GM21381 (cell line): Measurements from ENCODE around the gene MCM7.
"Not testable (repeated sequence)": the region's sequence is repeated elsewhere in the genome, so short reads cannot be mapped to it uniquely, and the experiment has no call there.

Experiments used
- ATAC-seq: cut with Tn5 transposase; IDR thresholded peaks from one replicate; pipeline ENCODE4 v1.9.1; 2021; ENCODE audit warnings: mild to moderate bottlenecking, moderate library complexity; ENCODE audit not compliant: unreplicated experiment

Gene MCM7

DNA sequence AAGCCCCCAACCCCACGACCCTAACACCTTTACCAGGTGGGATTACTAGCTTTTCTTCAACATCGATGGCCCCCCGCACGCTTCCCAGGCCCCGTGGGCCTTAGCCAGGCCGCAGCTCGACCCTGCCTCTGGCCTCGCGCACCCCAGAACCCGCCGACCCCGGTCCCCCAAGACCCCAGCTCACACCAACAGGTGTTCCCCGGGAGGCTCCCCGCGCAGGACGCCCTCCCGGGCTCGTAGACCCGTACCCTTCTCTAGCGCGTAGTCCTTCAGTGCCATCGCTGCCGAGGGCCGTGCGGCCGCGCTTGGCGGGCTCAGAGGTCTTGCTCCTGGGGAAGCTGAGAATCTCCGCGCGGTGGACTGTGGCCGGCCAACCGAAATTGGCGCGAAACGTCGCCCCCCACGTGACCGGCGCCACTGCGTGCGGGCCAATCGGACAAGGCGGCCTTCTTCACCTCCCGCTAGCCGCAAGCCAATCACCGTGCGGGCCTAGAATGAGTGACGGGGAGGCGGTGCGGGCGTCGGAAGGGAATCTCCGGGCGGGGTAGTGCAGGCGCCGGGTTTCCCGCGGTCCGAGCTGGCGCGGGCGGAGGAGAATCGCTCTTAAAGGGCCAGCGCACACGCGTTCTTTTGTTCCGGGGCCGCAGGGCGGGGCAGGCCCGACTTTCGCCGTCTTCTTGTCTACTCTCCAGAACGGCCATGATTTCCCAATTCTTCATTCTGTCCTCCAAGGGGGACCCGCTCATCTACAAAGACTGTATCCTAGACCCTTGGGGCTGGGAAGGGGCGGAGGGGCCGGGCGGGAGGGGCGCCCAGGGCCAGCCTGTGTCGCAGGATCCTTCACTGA, at the start of gene MCM7, which contains the start of gene AP4M1:
Gene MCM7, minus strand, starts transcription at position 382 of the 847 bp plus-strand sequence. Its CDS starts 103 bp downstream, at position 279.
Gene AP4M1, plus strand, starts transcription at position 628 of the 847 bp plus-strand sequence. Its CDS starts 72 bp downstream, at position 700.
- peak; percentile 78 for ATAC-seq

DNA sequence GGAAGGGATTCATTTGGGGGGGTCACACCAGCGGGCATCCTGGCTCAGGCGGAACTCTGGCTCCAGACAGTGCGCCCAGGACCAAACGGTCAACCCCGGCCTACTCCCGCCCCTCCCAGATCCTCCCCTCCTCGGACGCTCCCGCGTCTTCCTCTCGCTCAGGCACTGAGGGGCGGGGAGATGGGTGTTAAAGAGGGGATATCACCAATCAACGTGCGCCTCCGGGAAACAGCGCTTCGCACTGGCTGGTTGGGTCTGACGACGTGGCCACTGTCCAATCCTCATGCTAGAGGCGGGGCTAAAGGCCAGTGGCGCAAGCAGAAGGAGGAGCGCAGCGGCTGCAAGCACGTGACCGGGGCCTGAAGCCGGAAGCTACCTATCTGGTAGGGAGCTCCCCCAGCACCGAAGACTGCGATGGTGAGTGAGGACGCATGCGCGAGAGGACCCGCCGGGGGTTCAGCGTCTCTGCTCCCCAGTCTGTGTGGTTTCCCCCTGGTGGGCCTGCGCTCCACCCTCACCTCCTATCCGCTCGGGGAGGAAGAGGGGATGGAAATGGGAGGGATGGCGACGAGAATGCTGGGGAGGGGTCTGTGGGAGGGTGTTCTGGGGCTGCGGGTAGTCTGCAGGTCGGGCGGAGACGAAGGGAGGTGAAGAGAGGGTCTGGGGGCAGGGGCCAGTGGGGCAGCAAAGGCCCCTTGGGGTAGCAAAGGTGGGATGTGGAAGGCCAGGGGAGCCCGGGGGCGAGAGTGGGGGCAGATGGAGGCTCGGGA, 47.5 kb upstream of the MCM7 start, which contains the start of gene LAMTOR4:
Gene LAMTOR4, plus strand, starts transcription at position 360 of the 770 bp plus-strand sequence. Its CDS starts 55 bp downstream, at position 415.
- ATAC-seq: peak; percentile 97

DNA sequence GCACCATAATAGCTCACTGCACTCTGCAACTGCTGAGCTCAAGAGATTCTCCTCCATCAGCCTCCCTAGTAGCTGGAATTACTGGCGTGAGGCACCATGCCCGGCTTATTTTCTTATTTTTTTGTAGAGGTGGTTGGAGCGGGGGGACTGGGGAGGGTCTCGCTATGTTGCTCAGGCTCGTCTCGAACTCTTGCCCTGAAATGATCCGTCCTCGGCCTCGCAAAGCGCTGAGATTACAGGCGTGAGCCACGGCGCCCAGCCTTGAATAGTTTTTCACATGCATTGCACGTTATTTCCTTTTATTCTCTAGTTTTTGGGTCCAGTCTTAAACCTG, 47.0 kb upstream of the MCM7 start:
- ATAC-seq: no peak

DNA sequence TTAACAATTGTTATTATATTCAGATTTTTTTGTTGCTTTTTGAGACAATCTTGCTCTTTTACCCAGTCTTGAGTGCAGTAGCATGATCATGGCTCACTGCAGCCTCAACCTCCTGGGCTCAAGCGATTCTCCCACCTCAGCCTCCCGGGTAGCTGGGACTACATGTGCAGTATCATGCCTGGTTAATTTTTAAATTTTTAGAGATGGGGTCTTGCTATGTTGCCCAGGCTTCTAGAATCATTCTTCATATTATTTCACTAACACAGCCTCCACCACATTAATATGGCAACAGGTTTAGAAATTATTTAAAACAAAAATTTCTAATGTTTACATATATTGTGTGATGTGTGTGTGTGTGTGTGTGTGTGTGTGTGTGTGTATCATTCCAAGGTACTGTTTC, 46.1 kb upstream of the MCM7 start:
- ATAC-seq: no peak

DNA sequence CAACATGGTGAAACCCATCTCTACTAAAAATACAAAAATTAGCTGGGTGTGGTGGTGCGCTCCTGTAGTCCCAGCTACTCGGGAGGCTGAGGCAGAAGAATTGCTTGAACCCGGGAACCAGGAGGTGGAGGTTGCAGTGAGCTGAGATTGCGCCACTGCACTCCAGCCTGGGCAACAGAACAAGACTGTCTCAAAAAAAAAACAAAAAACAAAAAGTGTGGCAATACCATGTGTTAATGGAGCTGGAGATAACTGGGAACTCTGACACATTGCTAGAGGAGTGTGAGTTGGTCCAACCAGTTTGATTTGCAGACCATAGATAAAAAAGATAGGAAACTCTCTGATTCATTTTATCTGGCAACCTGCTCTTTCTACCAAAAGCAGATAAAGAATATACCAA, 45.2 kb upstream of the MCM7 start:
- ATAC-seq: not testable (repeated sequence)

DNA sequence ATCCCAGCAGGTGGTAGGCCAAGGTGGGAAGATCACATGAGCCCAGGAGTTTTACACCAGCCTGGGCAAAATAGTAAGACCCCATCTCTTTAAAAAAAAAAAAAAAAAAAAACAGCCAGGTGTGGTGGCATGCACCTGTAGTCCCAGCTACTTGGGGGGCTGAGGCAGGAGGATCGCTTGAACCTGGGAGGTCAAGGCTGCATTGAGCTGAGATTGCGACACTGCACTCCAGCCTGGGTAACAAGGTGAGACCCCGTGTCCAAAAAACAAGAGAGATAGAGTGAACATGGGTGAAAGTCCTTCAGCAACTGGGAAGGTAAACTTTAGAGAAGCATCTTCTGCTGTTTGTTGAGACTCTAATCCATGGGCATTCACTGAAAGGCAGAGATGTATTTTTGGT, 41.3 kb upstream of the MCM7 start:
- no peak for ATAC-seq

DNA sequence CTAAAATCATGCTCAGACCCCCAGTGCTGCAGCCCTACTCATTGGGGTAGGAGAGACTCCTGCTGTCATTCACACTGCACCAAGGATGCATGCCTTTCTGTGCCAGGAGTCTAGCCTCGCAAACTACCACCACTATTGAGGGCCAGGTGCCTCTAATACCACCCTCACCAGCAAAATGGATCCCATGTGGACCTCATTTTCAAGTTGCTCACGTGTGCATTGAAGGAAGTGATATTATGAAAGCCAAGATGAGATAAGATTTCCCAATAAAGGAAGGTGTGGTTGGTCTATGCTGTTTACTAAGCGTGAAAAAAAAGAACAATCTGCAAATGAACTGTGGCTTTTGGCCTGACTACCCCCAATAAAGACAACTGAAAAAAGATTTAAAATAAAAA, 40.4 kb upstream of the MCM7 start:
- ATAC-seq: no peak

DNA sequence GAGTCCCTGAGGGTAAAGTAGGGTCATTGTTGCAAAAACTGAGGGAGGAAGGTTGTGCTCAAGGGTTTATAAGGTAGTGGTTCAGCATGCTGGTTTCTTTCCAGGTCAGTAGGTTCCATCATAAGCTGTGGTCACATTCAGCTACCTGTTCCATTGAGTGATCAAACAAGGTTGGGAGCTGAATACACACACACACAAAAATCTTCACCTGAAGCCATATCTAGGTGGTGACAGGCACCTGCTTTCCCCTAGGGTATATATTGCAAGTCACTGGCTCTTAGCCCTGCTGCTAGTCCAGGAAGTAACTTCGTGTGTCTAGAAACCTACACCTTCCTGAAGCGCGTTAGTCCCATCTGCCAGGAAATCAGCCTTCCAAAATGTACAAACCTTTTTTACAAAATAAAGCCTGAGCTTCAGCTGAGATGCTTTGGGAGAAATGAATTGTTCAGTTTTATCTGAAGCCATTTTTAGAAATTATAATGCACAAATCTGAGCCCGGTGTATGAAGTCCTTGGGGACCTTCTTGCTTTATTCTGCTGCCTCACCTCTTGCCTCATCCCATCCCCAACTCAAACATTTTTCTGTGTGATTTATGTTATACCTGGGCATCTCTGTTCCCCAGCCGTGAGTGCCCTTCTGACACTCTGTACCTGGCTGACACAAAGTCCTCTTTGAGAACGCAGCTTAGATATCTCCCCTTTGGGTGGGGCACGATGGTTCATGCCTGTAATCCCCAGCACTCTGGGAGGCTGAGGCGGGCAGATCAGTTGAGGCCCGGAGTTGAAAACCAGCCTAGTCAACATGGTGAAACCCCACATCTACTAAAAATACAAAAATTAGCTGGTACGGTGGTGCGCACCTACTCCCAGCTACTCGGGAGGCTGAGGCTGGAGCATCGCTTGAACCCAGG, 36.9 kb upstream of the MCM7 start:
- ATAC-seq: no peak

DNA sequence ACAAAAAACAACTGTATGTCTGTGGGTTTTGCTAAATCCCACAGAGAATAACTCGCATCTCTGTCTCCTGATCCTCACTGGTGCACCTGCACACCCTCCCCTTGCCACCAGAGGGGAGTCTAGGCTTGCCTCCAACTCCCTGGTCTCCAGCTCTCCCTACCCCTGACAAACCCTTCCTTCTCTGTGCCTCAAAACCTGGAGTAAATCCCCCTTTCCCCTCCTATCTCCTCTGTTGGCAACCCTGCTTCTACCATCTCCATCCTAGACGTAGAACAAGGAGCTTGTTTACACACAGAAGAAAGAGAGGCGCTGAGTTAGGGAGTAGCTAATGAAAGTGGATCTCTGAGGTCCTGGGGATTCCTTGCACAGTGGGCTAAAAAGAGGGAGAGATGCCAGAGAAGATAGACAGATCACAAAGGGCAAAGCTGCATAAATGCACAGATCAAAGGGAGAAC, 31.5 kb upstream of the MCM7 start:
- no peak for ATAC-seq

DNA sequence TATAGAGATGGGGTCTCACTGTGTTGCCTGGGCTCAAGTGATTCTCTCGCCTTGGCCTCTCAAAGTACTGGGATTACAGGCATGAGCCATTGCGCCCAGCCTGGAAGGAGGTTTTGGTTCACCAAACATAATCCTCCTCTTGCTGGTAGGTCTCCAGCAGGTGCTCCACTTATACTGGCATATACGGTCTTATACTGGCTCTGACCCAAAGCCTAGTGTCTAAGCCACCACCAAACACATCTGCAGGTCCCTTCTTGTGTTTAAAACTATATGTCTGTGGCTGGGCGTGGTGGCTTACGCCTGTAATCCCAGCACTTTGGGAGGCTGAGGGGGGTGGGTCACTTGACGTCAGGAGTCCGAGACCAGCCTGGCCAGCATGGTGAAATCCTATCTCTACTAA, 30.9 kb upstream of the MCM7 start:
- ATAC-seq: no peak

DNA sequence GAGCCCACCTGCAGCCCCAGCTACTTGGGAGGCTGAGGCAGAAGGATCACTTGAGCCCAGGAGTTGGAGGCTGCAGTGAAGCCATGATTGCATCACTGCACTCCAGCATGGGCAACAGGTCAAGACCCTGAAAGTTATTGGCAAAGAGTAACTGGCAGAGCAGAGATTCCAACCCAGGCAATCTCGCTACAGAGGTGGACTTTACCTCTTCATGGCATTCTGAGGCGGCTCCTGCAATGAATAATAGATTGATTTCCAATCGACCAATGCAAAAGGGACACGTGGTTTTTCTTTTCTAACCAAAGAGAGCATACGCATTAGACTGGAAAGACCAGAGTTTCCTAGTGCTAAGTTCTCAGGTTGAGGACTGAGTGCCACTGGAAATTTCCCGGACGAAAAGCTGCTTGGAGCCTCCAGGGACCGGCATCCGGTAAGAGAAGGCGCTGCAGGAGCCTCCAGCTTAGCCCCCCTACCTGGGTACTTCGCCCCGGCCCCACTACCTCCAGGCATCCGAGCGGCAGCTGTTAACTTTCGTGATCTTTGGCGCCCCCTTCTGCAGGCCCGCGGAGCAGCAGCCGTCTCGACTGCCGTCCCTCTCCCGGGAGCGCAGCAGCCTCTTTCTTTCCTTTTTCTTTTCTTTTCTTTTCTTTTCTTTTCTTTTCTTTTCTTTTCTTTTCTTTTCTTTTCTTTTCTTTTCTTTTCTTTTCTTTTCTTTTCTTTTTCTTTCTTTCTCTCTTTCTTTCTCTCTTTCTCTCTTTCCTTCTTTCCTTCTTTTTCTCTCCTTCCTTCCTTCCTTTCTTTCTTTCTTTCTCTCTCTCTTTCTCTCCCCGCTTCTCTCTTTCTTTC, 29.6 kb upstream of the MCM7 start:
- no peak for ATAC-seq

DNA sequence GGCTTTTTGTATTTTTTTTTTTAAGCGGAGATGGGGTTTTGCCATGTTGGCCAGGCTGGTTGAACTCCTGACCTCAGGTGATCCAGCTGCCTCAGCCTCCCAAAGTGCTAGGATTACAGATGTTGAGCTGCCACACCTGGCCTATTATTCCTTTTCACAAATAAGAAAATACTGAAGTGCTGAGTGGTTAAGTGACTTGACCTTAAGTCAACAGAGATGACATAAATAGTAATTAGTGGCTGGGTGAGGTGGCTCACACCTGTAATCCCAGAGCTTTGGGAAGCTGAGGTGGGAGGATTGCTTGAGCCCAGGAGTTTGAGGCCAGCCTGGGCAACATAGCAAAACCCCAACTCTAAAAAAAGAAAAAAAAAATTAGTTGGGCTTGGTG, 29.0 kb upstream of the MCM7 start:
- ATAC-seq: not testable (repeated sequence)

DNA sequence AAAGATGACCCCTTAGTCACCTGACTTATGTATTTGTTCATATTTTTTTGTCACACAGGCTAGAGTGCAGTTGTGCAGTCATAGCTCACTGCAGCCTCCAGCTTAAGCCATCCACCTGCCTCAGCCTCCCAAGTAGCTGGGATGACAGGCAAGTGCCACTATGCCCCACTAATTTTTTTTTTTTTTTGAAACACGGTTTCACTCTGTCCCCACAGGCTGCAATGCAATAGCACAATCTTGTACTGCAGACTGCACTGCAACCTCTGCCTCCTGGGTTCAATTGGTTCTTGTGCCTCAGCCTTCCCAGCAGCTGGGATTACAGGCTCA, 27.4 kb upstream of the MCM7 start:
- ATAC-seq: no peak

DNA sequence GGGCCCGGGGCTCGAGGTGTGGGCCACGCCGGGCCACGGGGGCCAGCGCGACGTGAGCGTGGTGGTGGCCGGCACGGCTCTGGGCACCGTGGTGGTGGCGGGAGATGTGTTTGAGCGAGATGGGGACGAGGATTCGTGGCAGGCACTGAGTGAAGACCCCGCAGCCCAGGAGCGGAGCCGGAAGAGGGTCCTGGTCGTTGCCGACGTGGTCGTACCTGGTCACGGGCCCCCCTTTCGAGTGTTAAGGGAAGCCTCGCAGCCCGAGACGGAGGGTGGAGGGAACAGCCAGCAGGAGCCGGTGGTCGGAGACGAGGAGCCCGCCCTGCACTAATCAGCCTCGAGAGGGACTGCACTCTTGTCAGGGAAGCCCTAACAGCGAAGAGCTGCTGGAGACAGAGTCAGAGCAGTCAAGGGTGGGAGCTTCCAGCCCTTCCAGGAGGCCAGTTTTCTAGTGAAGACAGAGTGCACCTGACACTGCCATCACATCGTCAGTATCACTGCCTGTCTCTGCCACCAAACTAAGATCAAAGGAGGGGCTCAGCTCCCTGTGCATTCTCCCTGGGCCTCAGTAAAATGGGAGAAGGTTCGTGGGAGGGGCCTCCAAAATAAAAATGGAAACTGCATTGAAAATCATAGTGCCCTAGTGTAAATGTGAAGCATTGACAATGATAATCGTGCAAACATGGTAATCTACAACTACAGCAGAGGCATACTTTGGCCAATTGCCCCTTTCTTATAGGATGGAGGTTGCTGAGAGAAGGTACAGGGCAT, 26.9 kb upstream of the MCM7 start:
- no peak for ATAC-seq

DNA sequence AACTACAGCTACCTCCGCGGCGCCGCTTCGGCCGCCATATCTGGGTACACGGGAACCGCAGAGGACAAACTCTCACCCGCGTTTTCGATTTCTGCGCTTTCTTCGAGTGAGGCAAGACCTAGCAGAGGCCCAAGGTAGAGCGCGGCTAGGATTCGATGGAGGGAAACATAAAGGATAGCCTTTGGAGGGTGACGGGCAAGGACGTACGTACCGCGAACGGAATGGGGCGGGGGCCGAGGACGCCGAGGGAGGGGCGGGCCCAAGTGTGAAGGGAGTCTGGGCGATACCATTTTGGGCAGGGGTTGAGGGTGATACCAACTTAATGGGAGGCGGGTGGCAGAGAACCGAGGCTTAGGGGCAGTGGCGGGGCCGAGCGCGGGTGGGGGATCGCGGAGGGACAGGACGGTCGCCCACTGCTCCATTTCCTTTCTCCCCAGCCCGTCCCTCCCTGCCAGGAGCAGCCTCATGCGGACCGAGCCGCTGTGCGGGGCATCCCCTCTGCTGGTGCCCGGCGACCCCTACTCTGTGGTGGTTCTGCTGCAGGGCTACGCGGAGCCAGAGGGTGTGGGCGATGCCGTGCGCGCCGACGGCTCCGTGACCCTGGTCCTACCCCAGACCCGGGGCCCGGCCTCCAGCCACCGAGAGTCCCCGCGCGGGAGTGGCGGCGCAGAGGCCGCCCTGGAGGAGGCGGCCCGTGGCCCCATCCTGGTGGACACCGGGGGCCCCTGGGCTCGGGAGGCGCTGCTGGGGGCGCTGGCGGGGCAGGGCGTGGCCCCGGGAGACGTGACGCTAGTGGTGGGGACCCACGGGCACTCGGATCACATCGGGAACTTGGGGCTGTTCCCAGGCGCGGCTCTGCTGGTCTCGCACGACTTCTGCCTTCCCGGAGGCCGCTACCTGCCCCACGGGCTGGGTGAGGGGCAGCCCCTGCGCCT, 26.0 kb upstream of the MCM7 start, which contains the start of gene MBLAC1:
Gene MBLAC1, plus strand, starts transcription at position 37 of the 935 bp plus-strand sequence. Its CDS starts 429 bp downstream, at position 466.
- ATAC-seq: peak; percentile 62

DNA sequence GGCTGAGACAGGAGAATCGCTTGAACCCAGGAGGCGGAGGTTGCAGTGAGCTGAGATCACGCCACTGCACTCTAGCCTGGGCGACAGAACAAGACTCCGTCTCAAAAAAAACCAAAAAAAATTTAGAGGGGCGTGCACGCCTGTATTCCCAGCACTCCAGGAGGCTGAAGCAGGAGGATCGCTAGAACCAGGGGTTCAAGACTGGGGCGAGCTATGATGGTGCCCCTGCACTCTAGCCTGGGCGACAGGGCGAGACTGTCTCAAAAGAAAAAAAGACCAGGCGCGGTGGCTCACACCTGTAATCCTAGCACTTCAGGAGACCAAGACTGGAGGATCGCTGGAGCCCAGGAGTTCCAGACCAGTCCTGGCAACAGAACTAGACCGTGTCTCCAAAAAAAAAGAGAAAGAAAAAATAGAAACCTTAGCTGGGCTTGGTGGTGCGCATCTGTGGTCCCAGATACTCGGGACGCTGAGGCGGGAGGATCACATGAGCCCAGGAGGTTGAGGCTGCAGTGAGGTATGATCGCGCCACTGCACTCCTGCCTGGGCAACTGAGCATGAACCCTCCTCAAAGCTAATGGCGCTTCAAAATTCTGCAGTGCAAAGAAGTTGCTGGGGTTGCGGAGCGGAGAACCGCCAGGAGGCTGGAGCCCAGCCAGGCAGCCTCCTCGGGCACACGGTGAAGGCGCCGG, 25.2 kb upstream of the MCM7 start:
- ATAC-seq: no peak
